K562 (cell line): ENCODE data around the gene EPHB2. TPM values are rescaled to one million over a fixed set of nuclear protein-coding genes. Genes with fewer than 3 reads are reported as not detected.
A peak's percentile ranks its signal among the peaks of the same experiment; 100 is the strongest.

Experiments used
- ATAC-seq: fragments of 200-7000 bp; cut with Tn5 transposase; 3 replicates; pipeline ENCODE4 v1.9.1; 2020; ENCODE audit warnings: moderate library complexity
- BruUV-seq: library from RNA; stranded (reverse); fragments of 400-500 nt; replicated peaks from 2 replicates; lab custom pipeline; 2021; lab: Mats Ljungman, UMichigan
- CTCF ChIA-PET: fragments of 300-600 bp; formaldehyde crosslinking; extraction: SDS; loops from one replicate; lab custom pipeline; 2021; ENCODE audit warnings: low intra/inter-chr PET ratio; lab: Yijun Ruan, JAX
- POLR2A ChIA-PET: fragments of 300-600, 350-650 bp; sonication (Branson Sonifier 250); formaldehyde crosslinking; extraction: SDS; loops from one replicate; lab custom pipeline; 2021; ENCODE audit warnings: antibody characterized with exemption, inconsistent platforms; lab: Yijun Ruan, JAX
- DNase-seq, 4 experiments: peaks; one replicate each; pipeline versions ENCODE4 v3.0.0 to v3.0.0-alpha.2; 2011 to 2018; ENCODE audit warnings: low spot score in 3 of 4, mixed read lengths in 3 of 4; ENCODE audit errors: extremely low read depth in 1 of 4
- FAIRE-seq: peaks from 2 replicates; lab custom pipeline; 2011; peaks lifted over from hg19 to GRCh38; lab: Jason Lieb, UNC
- H2AFZ ChIP-seq: 2 replicates; pipeline ENCODE4 v1.6.0; 2011; ENCODE audit warnings: low read depth, low read length, control low read depth, inconsistent platforms
- H3K27ac ChIP-seq: fragments of 200-600 bp; 3 replicates; pipeline ENCODE4 v1.8.0; 2011; ENCODE audit warnings: low read depth, mild to moderate bottlenecking, control low read depth, inconsistent platforms, low read length, moderate library complexity, mixed read lengths; ENCODE audit errors: extremely low read depth
- H3K27me3 ChIP-seq, 2 experiments: fragments of 300-600 bp in 1 of 2; 2 replicates in 1 of 2; 3 replicates in 1 of 2; pipeline versions ENCODE4 v1.6.0 to v1.8.0; 2011; ENCODE audit warnings: inconsistent platforms in 2 of 2, low read length in 2 of 2, mild to moderate bottlenecking in 1 of 2, mixed read lengths in 1 of 2, moderate library complexity in 1 of 2; ENCODE audit not compliant: control insufficient read depth in 2 of 2, insufficient read depth in 2 of 2
- H3K36me3 ChIP-seq: fragments of 300-600 bp; 3 replicates; pipeline ENCODE4 v1.8.0; 2011; ENCODE audit warnings: mild to moderate bottlenecking, low read length, inconsistent platforms; ENCODE audit not compliant: control insufficient read depth, insufficient read depth
- H3K4me1 ChIP-seq, 2 experiments: fragments of 200-600 bp in 1 of 2; replicated peaks in 1 of 2; 2 replicates in 1 of 2; 3 replicates in 1 of 2; pipeline versions ENCODE4 v1.5.1 to v1.8.0; 2011; ENCODE audit warnings: inconsistent platforms in 2 of 2, low read length in 2 of 2, mild to moderate bottlenecking in 1 of 2, mixed read lengths in 1 of 2, moderate library complexity in 1 of 2; ENCODE audit not compliant: control insufficient read depth in 2 of 2, insufficient read depth in 2 of 2
- H3K4me2 ChIP-seq: 2 replicates; pipeline ENCODE4 v1.6.1; 2011; ENCODE audit warnings: low read length, control low read depth, inconsistent platforms, mixed read lengths; ENCODE audit not compliant: insufficient read depth
- H3K4me3 ChIP-seq: fragments of 200-600 bp; sonication (generic), shearing (Covaris generic); 2 replicates; pipeline ENCODE4 v1.5.1; 2016; ENCODE audit warnings: control low read depth, inconsistent platforms
- H3K79me2 ChIP-seq: fragments of 200-600 bp; 3 replicates; pipeline ENCODE4 v1.8.0; 2011; ENCODE audit warnings: low read length, inconsistent platforms; ENCODE audit not compliant: control insufficient read depth, insufficient read depth
- H3K9ac ChIP-seq, 2 experiments: 2 replicates each; pipeline versions ENCODE4 v1.6.0 to v1.6.1; 2011; ENCODE audit warnings: low read depth in 2 of 2, low read length in 2 of 2, control low read depth in 1 of 2, inconsistent platforms in 1 of 2, mild to moderate bottlenecking in 1 of 2, mixed read lengths in 1 of 2; ENCODE audit not compliant: insufficient read depth in 1 of 2
- H3K9me1 ChIP-seq: one replicate; pipeline ENCODE4 v1.6.0; 2011; ENCODE audit warnings: inconsistent platforms, mild to moderate bottlenecking, low read length, moderate library complexity; ENCODE audit not compliant: control insufficient read depth, insufficient read depth
- H3K9me3 ChIP-seq: replicated peaks from 2 replicates; pipeline ENCODE4 v1.5.1; 2011; ENCODE audit warnings: low read depth, low read length, inconsistent platforms; ENCODE audit not compliant: control insufficient read depth, insufficient read depth
- H4K20me1 ChIP-seq: replicated peaks from 2 replicates; pipeline ENCODE4 v1.6.1; 2011; ENCODE audit warnings: low read length, inconsistent platforms, mixed read lengths; ENCODE audit not compliant: control insufficient read depth, insufficient read depth
- ADNP ChIP-seq: fragments of 200-800 bp; sonication (Bioruptor generic); IDR thresholded peaks from 2 replicates; pipeline ENCODE4 v1.6.1; 2016; ENCODE audit warnings: missing genetic modification characterization, missing compliant biosample characterization
- CSDE1 ChIP-seq, 2 experiments: fragments of 450-650 bp; IDR thresholded peaks; 2 replicates each; pipeline ENCODE4 v1.6.1; 2016; ENCODE audit warnings: mild to moderate bottlenecking in 1 of 2
- ESRRB ChIP-seq: fragments of 250-450 bp; sonication (Bioruptor Pico); IDR thresholded peaks from 2 replicates; pipeline ENCODE4 v1.5.0; 2020; ENCODE audit warnings: mild to moderate bottlenecking, moderate library complexity, borderline replicate concordance
- HOXB6 ChIP-seq: fragments of 250-450 bp; sonication (Bioruptor Pico); IDR thresholded peaks from 2 replicates; pipeline ENCODE4 v1.5.1; 2022; ENCODE audit warnings: mild to moderate bottlenecking, borderline replicate concordance
- KDM1A ChIP-seq, 2 experiments: fragments of 450-650 bp; IDR thresholded peaks; 2 replicates each; pipeline ENCODE4 v1.6.1; 2016; ENCODE audit warnings: mild to moderate bottlenecking in 2 of 2
- KLF13 ChIP-seq: fragments of 450-650 bp; IDR thresholded peaks from 2 replicates; pipeline ENCODE4 v1.6.1; 2016; ENCODE audit warnings: missing genetic modification characterization, low read depth, mild to moderate bottlenecking, missing compliant biosample characterization, moderate library complexity, borderline replicate concordance
- RBM25 ChIP-seq: fragments of 200-400 bp; formaldehyde crosslinking; IDR thresholded peaks from 2 replicates; pipeline ENCODE4 v1.6.1; 2018; ENCODE audit warnings: low read length, low read depth, moderate library complexity; ENCODE audit not compliant: severe bottlenecking
- SMAD2 ChIP-seq: fragments of 150-350 bp; IDR thresholded peaks from 2 replicates; pipeline ENCODE4 v1.6.1; 2014; ENCODE audit warnings: low read depth, mild to moderate bottlenecking, low read length
- SMARCA4 ChIP-seq: fragments of 450-650 bp; IDR thresholded peaks from 2 replicates; pipeline ENCODE4 v1.6.1; 2016
- STAG1 ChIP-seq: sonication (generic); formaldehyde crosslinking; IDR thresholded peaks from 2 replicates; pipeline ENCODE4 v1.5.0; 2020; ENCODE audit warnings: missing genetic modification reagents, borderline replicate concordance
- ZNF324 ChIP-seq: fragments of 250-450 bp; sonication (Bioruptor Pico); IDR thresholded peaks from 2 replicates; pipeline ENCODE4 v1.4.0; 2020; ENCODE audit warnings: mild to moderate bottlenecking
- ZNF707 ChIP-seq: fragments of 250-450 bp; sonication (Bioruptor Pico); conservative IDR thresholded peaks from 2 replicates; pipeline ENCODE4 v1.8.0; 2022; ENCODE audit warnings: inconsistent platforms, mild to moderate bottlenecking, moderate library complexity
- WGBS: fragments of 100-300 bp; shearing (Covaris generic); methylation state at CpG from one replicate; pipeline ENCODE4 v1.1.6; 2016; ENCODE audit warnings: low coverage, mixed read lengths; ENCODE audit not compliant: insufficient coverage; ENCODE audit errors: missing lambda C conversion rate; 5-methylcytosine and 5-hydroxymethylcytosine counted together
- in situ Hi-C: fragments of 300-500 bp; cut with MboI; formaldehyde crosslinking; loops from 4 replicates; pipeline ENCODE4 v1.15.0; 2018; ENCODE audit warnings: inconsistent platforms, mixed read lengths
- intact Hi-C: fragments of 100-400 bp; cut with micrococcal nuclease; formaldehyde crosslinking; loops from 2 replicates; pipeline ENCODE4 v1.14.2; 2022
- polyA plus RNA-seq, 8 experiments: library from polyadenylated mRNA; depleted of rRNA in 4 of 8; stranded (reverse) in 5 of 8; unstranded in 3 of 8; fragments of >200 nt; fragmentation: Nextera tagmentation in 2 of 8; fragmentation: Illumina TruSeq in 1 of 8; extraction: Ambion mirVana in 2 of 8; extraction: Trizol in 1 of 8; gene quantifications; 2 replicates each; pipeline versions ENCODE4 v1.2.1 to v1.2.3, GENCODE V29; 2011 to 2014; ENCODE audit warnings: inconsistent platforms in 1 of 8, missing spikeins in 1 of 8
- total RNA-seq, 7 experiments: library from RNA; depleted of rRNA in 6 of 7; stranded (reverse); fragments of >200 nt in 6 of 7; fragmentation: Illumina TruSeq in 2 of 7; extraction: Trizol in 2 of 7; gene quantifications; 2 replicates each; pipeline versions ENCODE4 v1.2.1 to v1.2.3, GENCODE V29; 2011 to 2021; ENCODE audit warnings: low replicate concordance in 1 of 7
- TF ChIP-seq, protein P1 (sequence below): fragments of 250-450 bp; sonication (Bioruptor Pico); IDR thresholded peaks from 2 replicates; pipeline ENCODE4 v1.4.0; 2020; ENCODE audit warnings: mild to moderate bottlenecking, moderate library complexity
- TF ChIP-seq, protein P2 (sequence below): fragments of 250-450 bp; sonication (Bioruptor Pico); IDR thresholded peaks from 2 replicates; pipeline ENCODE4 v1.5.0; 2021; ENCODE audit warnings: mild to moderate bottlenecking, borderline replicate concordance

The EPHB2 gene
- total and polyA plus RNA-seq, 9 of the 15 experiments (the other 6 are each of a cell fraction or from before 2014, with no cell fraction given): not detected

DNA sequence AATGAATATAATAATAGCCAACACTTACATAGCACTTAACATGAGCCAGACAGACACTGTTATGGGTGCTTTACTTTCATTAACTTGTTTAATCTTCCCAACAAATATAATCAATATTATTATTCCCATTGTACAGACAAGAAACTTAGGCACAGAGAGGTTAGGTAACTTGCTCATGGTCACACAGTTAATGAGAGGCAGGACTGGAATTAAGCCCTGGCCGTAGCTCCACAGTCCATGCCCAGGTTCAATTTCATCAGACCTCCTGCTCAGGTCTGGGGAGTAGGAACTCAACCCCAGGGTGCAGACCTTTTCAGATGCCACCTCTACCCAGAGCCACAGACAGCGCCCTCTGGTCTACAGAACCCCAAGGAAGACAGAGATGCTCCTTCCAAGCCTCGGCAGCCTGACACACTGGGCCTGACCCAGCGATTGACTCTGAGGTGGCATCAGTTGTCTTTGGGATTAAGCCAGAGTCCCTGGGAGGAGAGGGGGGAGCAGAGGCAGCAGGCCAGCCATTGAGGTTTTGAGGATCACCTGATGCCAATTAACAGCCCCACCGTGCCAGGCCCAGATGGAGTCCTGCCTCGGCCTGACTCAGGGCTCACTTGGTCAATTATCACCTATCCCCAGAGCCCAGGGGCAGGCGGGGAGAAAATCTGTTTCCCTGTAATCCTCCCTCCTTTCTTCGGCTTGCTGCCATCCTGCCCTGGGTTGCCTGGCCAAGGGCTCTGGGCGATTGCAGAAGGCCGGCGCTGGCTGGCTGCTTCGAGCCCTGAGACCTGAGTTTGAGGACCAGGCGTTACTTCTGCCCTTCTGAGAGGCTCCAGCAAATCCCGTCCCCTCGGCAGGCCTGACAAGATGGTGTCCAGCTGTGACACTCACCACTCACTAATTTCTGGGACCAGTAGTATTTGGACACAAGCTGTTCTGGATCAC, 145.3 kb downstream of the EPHB2 start:
- Histone ChIP-seq H3K9ac (no peak overlapping the region), H3K27me3 (peaks cover 21 to 88% of the 10 kb centered on the region in 2 experiments; a peak in 4 of 5 replicates), H3K9me3 (no peaks in the 10 kb centered on the region), H3K27ac (no peak overlapping the region), H2AFZ (no peak overlapping the region), H3K4me1 (no peaks in the 10 kb centered on the region; a peak in 1 of 5 replicates), H3K4me3 (no peak overlapping the region), H3K79me2 (no peaks in the 10 kb centered on the region), H3K36me3 (no peaks in the 10 kb centered on the region), H3K9me1 (no peaks in the 10 kb centered on the region), H4K20me1 (peaks cover 13% of the 10 kb centered on the region), H3K4me2 (no peak overlapping the region)
- BruUV-seq: no TSS peak
- in situ Hi-C loops (no loop called here), intact Hi-C loops (no loop called here)
- CTCF ChIA-PET: interaction anchor here (1.0 kb wide), 1 partner anchor 182 kb away, joined by 4 read pairs; no protein-coding TSS in a partner anchor
- no peak for ATAC-seq
- POLR2A ChIA-PET: interaction anchor here (0.6 to 0.7 kb wide), 2 partner anchors 129 to 193 kb away, joined by 3 read pairs; no protein-coding TSS in a partner anchor
- DNase-seq: no peak
- 3% methylated on average over 15 of the region's 15 CpGs for WGBS
- no peak for FAIRE-seq
- TF ChIP-seq CSDE1 (IDR thresholded peaks at IDR 0.05) (no peak), ZNF707 (CRISPR knock-in tag) (no peak), HOXB6 (CRISPR knock-in tag) (no peak), ESRRB (CRISPR knock-in tag) (no peak), KLF13 (tag) (no peak), STAG1 (no peak), RBM25 (peak; percentile 71), ZNF324 (CRISPR knock-in tag) (no peak), SMAD2 (no peak), ADNP (tag) (0 out of 2 replicates have a peak, but pooled peaks have one; percentile 32), SMARCA4 (no peak), KDM1A (IDR thresholded peaks at IDR 0.05) (0 out of 4 replicates have a peak, but pooled peaks of 1 of the 2 experiments have one; percentile 20)
- TF ChIP-seq, protein P1, sequence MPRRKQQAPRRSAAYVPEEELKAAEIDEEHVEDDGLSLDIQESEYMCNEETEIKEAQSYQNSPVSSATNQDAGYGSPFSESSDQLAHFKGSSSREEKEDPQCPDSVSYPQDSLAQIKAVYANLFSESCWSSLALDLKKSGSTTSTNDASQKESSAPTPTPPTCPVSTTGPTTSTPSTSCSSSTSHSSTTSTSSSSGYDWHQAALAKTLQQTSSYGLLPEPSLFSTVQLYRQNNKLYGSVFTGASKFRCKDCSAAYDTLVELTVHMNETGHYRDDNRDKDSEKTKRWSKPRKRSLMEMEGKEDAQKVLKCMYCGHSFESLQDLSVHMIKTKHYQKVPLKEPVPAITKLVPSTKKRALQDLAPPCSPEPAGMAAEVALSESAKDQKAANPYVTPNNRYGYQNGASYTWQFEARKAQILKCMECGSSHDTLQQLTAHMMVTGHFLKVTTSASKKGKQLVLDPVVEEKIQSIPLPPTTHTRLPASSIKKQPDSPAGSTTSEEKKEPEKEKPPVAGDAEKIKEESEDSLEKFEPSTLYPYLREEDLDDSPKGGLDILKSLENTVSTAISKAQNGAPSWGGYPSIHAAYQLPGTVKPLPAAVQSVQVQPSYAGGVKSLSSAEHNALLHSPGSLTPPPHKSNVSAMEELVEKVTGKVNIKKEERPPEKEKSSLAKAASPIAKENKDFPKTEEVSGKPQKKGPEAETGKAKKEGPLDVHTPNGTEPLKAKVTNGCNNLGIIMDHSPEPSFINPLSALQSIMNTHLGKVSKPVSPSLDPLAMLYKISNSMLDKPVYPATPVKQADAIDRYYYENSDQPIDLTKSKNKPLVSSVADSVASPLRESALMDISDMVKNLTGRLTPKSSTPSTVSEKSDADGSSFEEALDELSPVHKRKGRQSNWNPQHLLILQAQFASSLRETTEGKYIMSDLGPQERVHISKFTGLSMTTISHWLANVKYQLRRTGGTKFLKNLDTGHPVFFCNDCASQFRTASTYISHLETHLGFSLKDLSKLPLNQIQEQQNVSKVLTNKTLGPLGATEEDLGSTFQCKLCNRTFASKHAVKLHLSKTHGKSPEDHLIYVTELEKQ: no peak
- TF ChIP-seq, protein P2, sequence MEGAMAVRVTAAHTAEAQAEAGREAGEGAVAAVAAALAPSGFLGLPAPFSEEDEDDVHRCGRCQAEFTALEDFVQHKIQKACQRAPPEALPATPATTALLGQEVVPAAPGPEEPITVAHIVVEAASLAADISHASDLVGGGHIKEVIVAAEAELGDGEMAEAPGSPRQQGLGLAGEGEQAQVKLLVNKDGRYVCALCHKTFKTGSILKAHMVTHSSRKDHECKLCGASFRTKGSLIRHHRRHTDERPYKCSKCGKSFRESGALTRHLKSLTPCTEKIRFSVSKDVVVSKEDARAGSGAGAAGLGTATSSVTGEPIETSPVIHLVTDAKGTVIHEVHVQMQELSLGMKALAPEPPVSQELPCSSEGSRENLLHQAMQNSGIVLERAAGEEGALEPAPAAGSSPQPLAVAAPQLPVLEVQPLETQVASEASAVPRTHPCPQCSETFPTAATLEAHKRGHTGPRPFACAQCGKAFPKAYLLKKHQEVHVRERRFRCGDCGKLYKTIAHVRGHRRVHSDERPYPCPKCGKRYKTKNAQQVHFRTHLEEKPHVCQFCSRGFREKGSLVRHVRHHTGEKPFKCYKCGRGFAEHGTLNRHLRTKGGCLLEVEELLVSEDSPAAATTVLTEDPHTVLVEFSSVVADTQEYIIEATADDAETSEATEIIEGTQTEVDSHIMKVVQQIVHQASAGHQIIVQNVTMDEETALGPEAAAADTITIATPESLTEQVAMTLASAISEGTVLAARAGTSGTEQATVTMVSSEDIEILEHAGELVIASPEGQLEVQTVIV (CRISPR knock-in tag): no peak
